Endothelial cell of umbilical vein (primary cell): ENCODE measurements around the gene EPB41L1. TPM values are rescaled to one million over a fixed set of nuclear protein-coding genes. Genes with fewer than 3 reads are reported as not detected.

ENCODE experiments used
- BruUV-seq: library from RNA; stranded (reverse); fragments of 400-500 nt; replicated peaks from 2 replicates; lab custom pipeline; 2021; lab: Mats Ljungman, UMichigan
- CTCF ChIA-PET: fragments of 300-600, 350-600 bp; sonication (Branson Sonifier 250); formaldehyde crosslinking; loops from one replicate; lab custom pipeline; 2021; ENCODE audit warnings: antibody characterized with exemption, inconsistent platforms; lab: Charles Lee
- POLR2A ChIA-PET: fragments of 300-600, 350-600 bp; sonication (Branson Sonifier 250); formaldehyde crosslinking; loops from one replicate; lab custom pipeline; 2021; ENCODE audit warnings: antibody characterized with exemption, inconsistent platforms; lab: Charles Lee
- DNase-seq: peaks from one replicate; pipeline ENCODE4 v3.0.0-alpha.2; 2011; ENCODE audit warnings: low read depth, low spot score
- FAIRE-seq: peaks from 2 replicates; lab custom pipeline; 2011; peaks lifted over from hg19 to GRCh38; lab: Jason Lieb, UNC
- H2AFZ ChIP-seq: 2 replicates; pipeline ENCODE4 v1.6.0; 2012; ENCODE audit warnings: low read depth, low read length, control low read depth, inconsistent platforms
- H3K27ac ChIP-seq: 2 replicates; pipeline ENCODE4 v1.5.1; 2011; ENCODE audit warnings: low read depth, mild to moderate bottlenecking, control low read depth, low read length, moderate library complexity; ENCODE audit not compliant: insufficient read depth
- H3K27me3 ChIP-seq, 2 experiments: 2 replicates each; pipeline versions ENCODE4 v1.6.0 to v1.6.1; 2011; ENCODE audit warnings: low read length in 2 of 2, mixed read lengths in 1 of 2; ENCODE audit not compliant: control insufficient read depth in 2 of 2, insufficient read depth in 2 of 2
- H3K36me3 ChIP-seq, 2 experiments: 2 replicates in 1 of 2; 3 replicates in 1 of 2; pipeline ENCODE4 v1.5.1; 2011; ENCODE audit warnings: low read length in 2 of 2, mild to moderate bottlenecking in 1 of 2, moderate library complexity in 1 of 2; ENCODE audit not compliant: control insufficient read depth in 2 of 2, insufficient read depth in 2 of 2; ENCODE audit errors: extremely low read depth in 1 of 2
- H3K4me1 ChIP-seq: 3 replicates; pipeline ENCODE4 v1.5.1; 2011; ENCODE audit warnings: mild to moderate bottlenecking, low read length; ENCODE audit not compliant: control insufficient read depth, insufficient read depth; ENCODE audit errors: extremely low read depth
- H3K4me2 ChIP-seq: 2 replicates; pipeline ENCODE4 v1.6.1; 2011; ENCODE audit warnings: low read length, control low read depth, mixed read lengths; ENCODE audit not compliant: insufficient read depth
- H3K4me3 ChIP-seq, 3 experiments: fragments of 200-600 bp in 1 of 3; sonication (generic), shearing (Covaris generic) in 1 of 3; replicated peaks in 1 of 3; 2 replicates each; pipeline ENCODE4 v1.5.1; 2011 to 2016; ENCODE audit warnings: control low read depth in 3 of 3, low read length in 3 of 3, mild to moderate bottlenecking in 2 of 3, inconsistent platforms in 1 of 3, low read depth in 1 of 3, moderate library complexity in 1 of 3; ENCODE audit not compliant: insufficient read depth in 1 of 3
- H3K79me2 ChIP-seq: 2 replicates; pipeline ENCODE4 v1.6.0; 2012; ENCODE audit warnings: low read length, inconsistent platforms; ENCODE audit not compliant: control insufficient read depth, insufficient read depth
- H3K9ac ChIP-seq: replicated peaks from 2 replicates; pipeline ENCODE3; 2011; ENCODE audit warnings: low read length, control low read depth; ENCODE audit not compliant: insufficient read depth; ENCODE audit errors: extremely low read depth
- H3K9me1 ChIP-seq: replicated peaks from 3 replicates; pipeline ENCODE4 v1.6.0; 2011; ENCODE audit warnings: mild to moderate bottlenecking, low read length; ENCODE audit not compliant: control insufficient read depth, insufficient read depth; ENCODE audit errors: extremely low read depth
- H3K9me3 ChIP-seq: replicated peaks from 2 replicates; pipeline ENCODE4 v1.5.1; 2012; ENCODE audit warnings: low read length, inconsistent platforms; ENCODE audit not compliant: control insufficient read depth, insufficient read depth
- H4K20me1 ChIP-seq: replicated peaks from 2 replicates; pipeline ENCODE3; 2011; ENCODE audit warnings: mild to moderate bottlenecking, low read length; ENCODE audit not compliant: control insufficient read depth, insufficient read depth; ENCODE audit errors: extremely low read depth
- CTCF ChIP-seq, 2 donors: IDR thresholded peaks; 1 replicate in 1 of 2; 2 replicates in 1 of 2; pipeline ENCODE4 v1.5.1; 2011; ENCODE audit warnings: low read length in 2 of 2, mild to moderate bottlenecking in 2 of 2, moderate library complexity in 2 of 2, control low read depth in 1 of 2, inconsistent platforms in 1 of 2, low read depth in 1 of 2; ENCODE audit not compliant: insufficient read depth in 1 of 2; ENCODE audit errors: extremely low read depth in 1 of 2
- EZH2 ChIP-seq: IDR thresholded peaks from 2 replicates; pipeline ENCODE4 v1.6.1; 2012; ENCODE audit warnings: borderline replicate concordance, low read depth, mild to moderate bottlenecking, moderate library complexity, low read length, inconsistent platforms; ENCODE audit not compliant: severe bottlenecking
- FOS ChIP-seq: IDR thresholded peaks from 2 replicates; pipeline ENCODE4 v1.6.1; 2011; ENCODE audit warnings: mild to moderate bottlenecking, low read length, moderate library complexity, borderline replicate concordance; ENCODE audit not compliant: insufficient read depth
- GATA2 ChIP-seq: IDR thresholded peaks from 2 replicates; pipeline ENCODE4 v1.7.0; 2011; ENCODE audit warnings: low read depth, mild to moderate bottlenecking, moderate library complexity, mixed read lengths, low read length; ENCODE audit not compliant: insufficient read length, insufficient read depth
- JUN ChIP-seq: IDR thresholded peaks from 2 replicates; pipeline ENCODE4 v1.6.1; 2011; ENCODE audit warnings: borderline replicate concordance, low read depth; ENCODE audit not compliant: insufficient read length, insufficient read depth
- MAX ChIP-seq: IDR thresholded peaks from 2 replicates; pipeline ENCODE4 v1.6.1; 2011; ENCODE audit not compliant: insufficient read depth, insufficient read length
- MYC ChIP-seq: IDR thresholded peaks from one replicate; pipeline ENCODE4 v1.6.1; 2011; ENCODE audit warnings: mild to moderate bottlenecking, low read depth, low read length
- POLR2A ChIP-seq: IDR thresholded peaks from 2 replicates; pipeline ENCODE4 v1.6.1; 2012; ENCODE audit warnings: low read depth, mild to moderate bottlenecking, control low read depth, low read length
- POLR2AphosphoS5 ChIP-seq: IDR thresholded peaks from 2 replicates; pipeline ENCODE4 v1.6.1; 2012; ENCODE audit warnings: low read depth, mild to moderate bottlenecking, control low read depth, low read length, moderate library complexity; ENCODE audit not compliant: insufficient read depth
- dilution Hi-C: fragments of 300-500 bp; cut with MboI; formaldehyde crosslinking; loops from one replicate; pipeline ENCODE4 v1.15.0; 2019; ENCODE audit warnings: low sequenced_read_pairs; ENCODE audit not compliant: extremely low pct_ligation_motif_present
- intact Hi-C: fragments of 100-400 bp; cut with micrococcal nuclease; formaldehyde crosslinking; loops from one replicate; pipeline ENCODE4 v1.10.0; 2022
- polyA plus RNA-seq, 4 experiments: library from polyadenylated mRNA; depleted of rRNA in 3 of 4; stranded (reverse) in 3 of 4; unstranded in 1 of 4; fragments of >200 nt; gene quantifications; 2 replicates each; pipeline versions ENCODE4 v1.2.1 to v1.2.3, GENCODE V29; 2011 to 2012; ENCODE audit warnings: missing spikeins in 1 of 4
- total RNA-seq: library from RNA; stranded (reverse); gene quantifications from 2 replicates; pipeline ENCODE4 v1.2.3, GENCODE V29; 2021

Gene EPB41L1
- total and polyA plus RNA-seq, 2 donors (not counting 3 experiments of a cell fraction or from before 2014, with no cell fraction given), result 6.1 to 12.2 TPM

- TF ChIP-seq GATA2, result no peak
- no peak for TF ChIP-seq MAX
- TF ChIP-seq CTCF (IDR thresholded peaks at IDR 0.05; ENCODE audit: extremely low read depth in 1 of 2, insufficient read depth in 1 of 2, low read depth in 1 of 2, low read length in 2 of 2), result peak; percentile 49 to 60
- dilution Hi-C loops, result no loop called here
- Histone ChIP-seq H3K27me3 (peaks cover 0 to 2% of the 10 kb centered on the region in 2 experiments), H3K9ac (no peak overlapping the region), H3K27ac (no peak overlapping the region), H4K20me1 (no peaks in the 10 kb centered on the region), H3K9me1 (no peaks in the 10 kb centered on the region), H3K4me2 (no peak overlapping the region), H3K4me3 (no peak overlapping the region), H3K36me3 (no peaks in the 10 kb centered on the region), H3K9me3 (no peaks in the 10 kb centered on the region), H3K4me1 (no peaks in the 10 kb centered on the region), H3K79me2 (no peaks in the 10 kb centered on the region), H2AFZ (no peak overlapping the region)
- DNase-seq (peak; percentile 19), FAIRE-seq (peak; percentile 91)
- ChIA-PET POLR2A (no interaction called here), CTCF (interaction anchor here (1.0 to 6.2 kb wide), 3 partner anchors 12 to 224 kb away, joined by 3 to 60 read pairs (median 49); no protein-coding TSS in a partner anchor)
- BruUV-seq, result no TSS peak
- intact Hi-C loops, result loop anchor here (1.0 kb wide), 2 partner anchors 185 to 225 kb away; no protein-coding TSS in a partner anchor
These were observed 60.2 kb downstream of the EPB41L1 start for GRCh38 chr20:36214684-36215256.

DNA sequence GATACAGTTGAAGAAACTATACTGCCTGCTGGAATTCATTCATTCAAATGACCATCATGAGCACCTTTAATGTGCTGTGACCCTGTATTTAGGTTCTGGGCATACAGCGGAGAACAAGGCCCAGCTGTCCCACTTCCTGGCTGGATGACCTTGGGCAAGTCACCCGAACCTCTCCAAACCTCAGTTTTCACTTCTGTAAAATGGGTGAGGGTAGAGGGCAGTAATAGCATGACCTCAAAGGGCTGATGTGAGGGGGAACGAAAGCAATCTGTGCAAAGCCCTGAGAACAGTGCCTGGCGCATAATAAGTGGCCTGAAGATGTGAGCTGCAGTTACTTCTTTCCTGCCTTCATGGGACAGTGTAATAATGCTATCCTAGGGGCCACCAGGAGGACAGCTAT, 61.2 kb downstream of the EPB41L1 start:
- no peaks in the 10 kb centered on the region for H3K9me3 ChIP-seq
- dilution Hi-C loops, result no loop called here
- no TSS peak for BruUV-seq
- H3K27me3 ChIP-seq, result peaks cover 0 to 2% of the 10 kb centered on the region in 2 experiments
- intact Hi-C loops, result no loop called here
- H3K36me3 ChIP-seq, result no peaks in the 10 kb centered on the region
- no peaks in the 10 kb centered on the region for H3K79me2 ChIP-seq
- TF ChIP-seq EZH2 (no peak), FOS (no peak), JUN (no peak), POLR2A (no peak), CTCF (IDR thresholded peaks at IDR 0.05; ENCODE audit: extremely low read depth in 1 of 2, insufficient read depth in 1 of 2, low read depth in 1 of 2, low read length in 2 of 2) (no peak), MYC (no peak), GATA2 (no peak), POLR2AphosphoS5 (no peak), MAX (no peak)
- no peak overlapping the region for H3K4me2 ChIP-seq
- no peaks in the 10 kb centered on the region for H4K20me1 ChIP-seq
- H2AFZ ChIP-seq, result no peak overlapping the region
- H3K4me1 ChIP-seq, result no peaks in the 10 kb centered on the region
- no peak overlapping the region for H3K9ac ChIP-seq
- CTCF ChIA-PET, result interaction anchor here (1.2 to 3.3 kb wide), 4 partner anchors 13 to 223 kb away, joined by 4 to 22 read pairs (median 13); no protein-coding TSS in a partner anchor
- FAIRE-seq (no peak), DNase-seq (no peak)
- H3K4me3 ChIP-seq, result no peak overlapping the region
- POLR2A ChIA-PET, result no interaction called here
- no peaks in the 10 kb centered on the region for H3K9me1 ChIP-seq
- H3K27ac ChIP-seq, result no peak overlapping the region
